Ovary (tissue), 9 donors: ENCODE results near the gene SPRR1A. TPM values are rescaled to one million over a fixed set of nuclear protein-coding genes. Genes with fewer than 3 reads are reported as not detected.

Experiments
- DNase-seq, 5 donors: peaks; one replicate each; pipeline ENCODE4 v3.0.0-alpha.2; 2019 to 2020
- H3K27ac ChIP-seq, 2 donors: fragments of 200-600 bp; one replicate each; pipeline versions ENCODE4 v1.5.1 to v1.8.0; 2019 to 2022
- H3K27me3 ChIP-seq: fragments of 200-600 bp; one replicate; pipeline ENCODE4 v1.8.0; 2022
- H3K36me3 ChIP-seq: fragments of 200-600 bp; sonication (generic); one replicate; pipeline ENCODE4 v1.5.1; 2019
- H3K4me1 ChIP-seq: one replicate; pipeline ENCODE4 v1.8.1; 2013; ENCODE audit warnings: mild to moderate bottlenecking, moderate library complexity; ENCODE audit not compliant: insufficient read depth
- H3K4me3 ChIP-seq: fragments of 200-600 bp; sonication (generic); one replicate; pipeline ENCODE4 v1.5.1; 2017
- H3K9me3 ChIP-seq, 2 donors: fragments of 200-600 bp in 1 of 2; sonication (generic) in 1 of 2; one replicate each; pipeline versions ENCODE4 v1.5.1 to v1.8.1; 2013 to 2019; ENCODE audit warnings: mild to moderate bottlenecking in 1 of 2, moderate library complexity in 1 of 2
- CTCF ChIP-seq, 3 donors: fragments of 450-650 bp in 2 of 3; fragments of 200-600 bp in 1 of 3; IDR thresholded peaks; one replicate each; pipeline versions ENCODE4 v1.5.1 to v1.8.0; 2016 to 2022; ENCODE audit warnings: antibody characterized with exemption in 3 of 3, mild to moderate bottlenecking in 1 of 3
- EP300 ChIP-seq: sonication (generic); formaldehyde crosslinking; IDR thresholded peaks from one replicate; pipeline ENCODE4 v1.6.1; 2017; ENCODE audit warnings: antibody characterized with exemption
- POLR2A ChIP-seq: fragments of 450-650 bp; IDR thresholded peaks from one replicate; pipeline ENCODE4 v1.6.1; 2017; ENCODE audit warnings: antibody characterized with exemption, mild to moderate bottlenecking, moderate library complexity
- WGBS, 3 donors: extraction: QIAGEN DNeasy Blood & Tissue Kit in 1 of 3; methylation state at CpG; one replicate each; pipeline versions ENCODE4 v1.1.5 to v1.1.7; 2013 to 2017; 5-methylcytosine and 5-hydroxymethylcytosine counted together
- intact Hi-C, 4 donors: fragments of 100-400 bp; cut with DNase I; formaldehyde crosslinking; loops; one replicate each; pipeline versions ENCODE4 v1.11.0 to v1.15.1; 2022 to 2023
- polyA plus RNA-seq, 2 donors: library from polyadenylated mRNA; stranded (reverse); fragments of 200-250 nt in 1 of 2; fragments of 350-450 nt in 1 of 2; fragmentation: Illumina TruSeq in 1 of 2; extraction: RNeasy Lipid Tissue Mini Kit (QIAGEN cat#74804) in 1 of 2; gene quantifications; one replicate each; pipeline ENCODE4 v1.2.3, GENCODE V29; 2013 to 2014
- total RNA-seq, 7 donors: library from RNA; depleted of rRNA in 2 of 7; stranded (reverse); fragments of >200 nt in 2 of 7; fragmentation: NEBNext Ultra II Directional in 3 of 7; extraction: Animal tissue kit (Norgen Biotek cat#: 25700) in 3 of 7; gene quantifications; one replicate each; pipeline versions ENCODE4 v1.1.0 to v1.2.4, GENCODE V29; 2016 to 2023
- donor health status: DM: no; HTN: no; CAD: no; lungs with moderate emphysema.
- donor health status: DM: no; HTN: no; CAD: no.
- donor health status: Bipolar disorder and iron deficiency.
- donor health status: DM: yes; HTN: yes; CAD: no.
- donor health status: DM: no; HTN: no; CAD: no.
- donor health status: DM: yes; HTN: yes; CAD: no.

Gene SPRR1A
- total and polyA plus RNA-seq, 9 donors, result not detected

- Histone ChIP-seq H3K27ac (no peak overlapping the region), H3K36me3 (no peaks in the 10 kb centered on the region), H3K4me1 (no peaks in the 10 kb centered on the region), H3K4me3 (no peak overlapping the region), H3K9me3 (no peaks in the 10 kb centered on the region), H3K27me3 (no peaks in the 10 kb centered on the region)
- TF ChIP-seq POLR2A (no peak), EP300 (no peak), CTCF (IDR thresholded peaks at IDR 0.05) (no peak)
- WGBS, 3 donors, result 87 to 90% (median 87%) methylated on average over 3 of the region's 3 CpGs
- no peak for DNase-seq
- intact Hi-C loops, result no loop called here
Measured at GRCh38 chr1:152946248-152946647, 37.6 kb upstream of the SPRR1A start.

GRCh38 chr1:152946651-152947256 lies 37.1 kb upstream of the SPRR1A start, which contains the start of gene SPRR5:
Gene SPRR5, plus strand, starts transcription at chr1:152947206. Its CDS starts 1,349 bp downstream, at chr1:152948555.
- no peak for DNase-seq
- Histone ChIP-seq H3K27ac (no peak within 1 kb of the TSS), H3K4me1 (no peaks in the 10 kb centered on the region), H3K36me3 (no peaks in the 10 kb centered on the region), H3K9me3 (no peaks in the 10 kb centered on the region), H3K27me3 (no peaks in the 10 kb centered on the region), H3K4me3 (no peak within 1 kb of the TSS)
- WGBS, 3 donors, result 90 to 94% (median 92%) methylated on average over 4 of the region's 4 CpGs
- intact Hi-C loops, result no loop called here
- TF ChIP-seq CTCF (IDR thresholded peaks at IDR 0.05) (no peak), POLR2A (no peak), EP300 (no peak)

- Histone ChIP-seq H3K4me3 (no peak overlapping the region), H3K27me3 (no peaks in the 10 kb centered on the region), H3K36me3 (no peaks in the 10 kb centered on the region), H3K27ac (no peak overlapping the region), H3K4me1 (no peaks in the 10 kb centered on the region), H3K9me3 (no peaks in the 10 kb centered on the region)
- TF ChIP-seq EP300 (no peak), POLR2A (no peak), CTCF (IDR thresholded peaks at IDR 0.05) (no peak)
- 86 to 93% (median 87%) methylated on average over 5 of the region's 5 CpGs for WGBS, 3 donors
- intact Hi-C loops, result no loop called here
- no peak for DNase-seq
Measured at GRCh38 chr1:152951711-152952110, 32.2 kb upstream of the SPRR1A start.

DNA sequence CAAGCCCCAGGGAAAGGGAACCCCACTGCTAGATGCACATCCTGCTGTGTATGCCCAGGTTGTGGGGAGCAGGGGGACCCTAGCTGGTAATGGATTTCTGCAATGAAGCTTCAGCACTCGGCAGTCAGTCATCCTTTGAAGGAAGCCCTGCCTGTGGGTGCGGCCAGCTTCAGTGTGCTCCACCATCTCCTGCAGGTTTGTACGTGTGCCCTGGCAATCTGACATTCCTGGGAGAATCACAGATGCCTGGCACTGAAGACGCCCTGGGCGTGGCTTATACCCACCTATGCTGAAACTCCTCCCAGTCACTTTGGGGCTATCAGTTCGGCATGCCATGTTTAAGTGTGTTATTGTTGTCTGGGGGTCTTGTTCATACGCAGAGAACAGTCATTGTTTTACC lies 30.1 kb upstream of the SPRR1A start:
- Histone ChIP-seq H3K36me3 (no peaks in the 10 kb centered on the region), H3K4me1 (no peaks in the 10 kb centered on the region), H3K27me3 (no peaks in the 10 kb centered on the region), H3K27ac (no peak overlapping the region), H3K4me3 (no peak overlapping the region), H3K9me3 (no peaks in the 10 kb centered on the region)
- no peak for DNase-seq
- TF ChIP-seq EP300, result no peak
- TF ChIP-seq POLR2A, result no peak
- no peak for TF ChIP-seq CTCF (IDR thresholded peaks at IDR 0.05)
- intact Hi-C loops, result no loop called here
- 81 to 83% (median 83%) methylated on average over 7 of the region's 7 CpGs for WGBS, 3 donors
